HCT116 (cell line): ENCODE data around the gene PRKN. TPM values are rescaled to one million over a fixed set of nuclear protein-coding genes. Genes with fewer than 3 reads are reported as not detected.

Source experiments
- ATAC-seq: fragments of 200-7000 bp; cut with Tn5 transposase; 2 replicates; pipeline ENCODE4 v1.9.1; 2020; ENCODE audit warnings: mild to moderate bottlenecking, moderate library complexity
- BruUV-seq: library from RNA; stranded (reverse); fragments of 400-500 nt; replicated peaks from 2 replicates; lab custom pipeline; 2021; lab: Mats Ljungman, UMichigan
- CTCF ChIA-PET: fragments of 300-600 bp; sonication (Branson Sonifier 250); formaldehyde crosslinking; loops from one replicate; lab custom pipeline; 2021; ENCODE audit warnings: antibody characterized with exemption; lab: Charles Lee
- POLR2A ChIA-PET: fragments of 300-600, 350-600 bp; sonication (Branson Sonifier 250); formaldehyde crosslinking; loops from one replicate; lab custom pipeline; 2021; ENCODE audit warnings: antibody characterized with exemption; lab: Charles Lee
- RAD21 ChIA-PET, 2 experiments: fragments of 300-600 bp; sonication (Branson Sonifier 250); formaldehyde crosslinking; loops; one replicate each; lab custom pipeline; 2023; ENCODE audit warnings: low total read pairs in 2 of 2; ENCODE audit not compliant: uncharacterized antibody in 2 of 2, unreplicated experiment in 2 of 2, low non-redundant PET in 1 of 2; lab: Charles Lee
- DNase-seq: peaks from one replicate; pipeline ENCODE4 v3.0.0-alpha.2; 2010; ENCODE audit warnings: low read depth, low spot score
- H2AFZ ChIP-seq: fragments of 200-600 bp; shearing (Covaris generic), sonication (generic); 2 replicates; pipeline ENCODE4 v1.6.1; 2017; ENCODE audit warnings: low read depth, mixed run types, mixed read lengths, antibody characterized with exemption, low read length; ENCODE audit not compliant: poor library complexity, severe bottlenecking
- H3K27ac ChIP-seq: 2 replicates; pipeline ENCODE4 v1.5.1; 2012; ENCODE audit warnings: low read depth, low read length
- H3K27me3 ChIP-seq: fragments of 200-600 bp; sonication (generic); 2 replicates; pipeline ENCODE4 v1.6.1; 2016; ENCODE audit warnings: mixed run types, low read length, mixed read lengths; ENCODE audit not compliant: insufficient read depth
- H3K36me3 ChIP-seq, 2 experiments: fragments of 200-500 bp in 1 of 2; fragments of 200-600 bp in 1 of 2; sonication (Bioruptor generic) in 1 of 2; sonication (generic) in 1 of 2; 2 replicates each; pipeline versions ENCODE4 v1.5.1 to v1.6.1; 2014 to 2016; ENCODE audit warnings: low read length in 2 of 2, inconsistent platforms in 1 of 2, mixed read lengths in 1 of 2, mixed run types in 1 of 2; ENCODE audit not compliant: insufficient read depth in 2 of 2, control insufficient read depth in 1 of 2
- H3K4me1 ChIP-seq, 2 experiments: fragments of 200-600 bp in 1 of 2; sonication (generic) in 1 of 2; 2 replicates each; pipeline versions ENCODE4 v1.5.1 to v1.6.1; 2012 to 2017; ENCODE audit warnings: low read length in 2 of 2, inconsistent platforms in 1 of 2, mild to moderate bottlenecking in 1 of 2, mixed read lengths in 1 of 2, mixed run types in 1 of 2, moderate library complexity in 1 of 2; ENCODE audit not compliant: insufficient read depth in 2 of 2, control insufficient read depth in 1 of 2
- H3K4me2 ChIP-seq: fragments of 200-600 bp; sonication (generic); 2 replicates; pipeline ENCODE4 v1.6.1; 2017; ENCODE audit warnings: mixed run types, low read length, mixed read lengths
- H3K4me3 ChIP-seq, 2 experiments: fragments of 200-600 bp in 1 of 2; sonication (generic) in 1 of 2; replicated peaks in 1 of 2; 2 replicates each; pipeline ENCODE4 v1.5.1; 2011 to 2016; ENCODE audit warnings: low read length in 2 of 2, control low read depth in 1 of 2, low read depth in 1 of 2, mild to moderate bottlenecking in 1 of 2, mixed read lengths in 1 of 2, mixed run types in 1 of 2
- H3K79me2 ChIP-seq: fragments of 200-600 bp; sonication (generic); 2 replicates; pipeline ENCODE4 v1.6.1; 2017; ENCODE audit warnings: mild to moderate bottlenecking, mixed run types, low read length, moderate library complexity, mixed read lengths; ENCODE audit not compliant: insufficient read depth
- H3K9ac ChIP-seq: fragments of 200-600 bp; sonication (generic); 2 replicates; pipeline ENCODE4 v1.6.1; 2016; ENCODE audit warnings: low read length, mixed read lengths
- H3K9me2 ChIP-seq: fragments of 200-600 bp; sonication (generic), shearing (Covaris generic); 2 replicates; pipeline ENCODE4 v1.6.1; 2017; ENCODE audit warnings: mixed run types, mild to moderate bottlenecking, moderate library complexity; ENCODE audit not compliant: insufficient read depth
- H3K9me3 ChIP-seq, 2 experiments: fragments of 200-500 bp in 1 of 2; fragments of 200-600 bp in 1 of 2; sonication (Bioruptor generic) in 1 of 2; sonication (generic) in 1 of 2; 2 replicates each; pipeline ENCODE4 v1.6.1; 2014 to 2017; ENCODE audit warnings: low read length in 2 of 2, mixed read lengths in 2 of 2, inconsistent platforms in 1 of 2, low read depth in 1 of 2, mild to moderate bottlenecking in 1 of 2, mixed run types in 1 of 2, moderate library complexity in 1 of 2; ENCODE audit not compliant: control insufficient read depth in 1 of 2, insufficient read depth in 1 of 2
- H4K20me1 ChIP-seq: fragments of 200-600 bp; sonication (generic), shearing (Covaris generic); 2 replicates; pipeline ENCODE4 v1.6.1; 2017; ENCODE audit warnings: mixed run types, mild to moderate bottlenecking, moderate library complexity; ENCODE audit not compliant: insufficient read depth
- EGR1 ChIP-seq: IDR thresholded peaks from 2 replicates; pipeline ENCODE4 v1.6.1; 2012; ENCODE audit warnings: low read depth
- JUND ChIP-seq: IDR thresholded peaks from 2 replicates; pipeline ENCODE4 v1.6.1; 2012
- POLR2AphosphoS5 ChIP-seq: IDR thresholded peaks from 2 replicates; pipeline ENCODE4 v1.6.1; 2011; ENCODE audit warnings: mild to moderate bottlenecking, low read depth, low read length, moderate library complexity
- SIN3A ChIP-seq: IDR thresholded peaks from 2 replicates; pipeline ENCODE4 v1.6.1; 2012; ENCODE audit warnings: low read depth
- intact Hi-C: fragments of 100-400 bp; cut with micrococcal nuclease; formaldehyde crosslinking; loops from 2 replicates; pipeline ENCODE4 v1.10.0; 2022
- total RNA-seq: library from RNA; stranded (reverse); gene quantifications from one replicate; pipeline ENCODE4 v1.2.1, GENCODE V29; 2021; ENCODE audit not compliant: unreplicated experiment
- TF ChIP-seq, protein P1 (sequence below): IDR thresholded peaks from 2 replicates; pipeline ENCODE4 v1.6.1; 2012; ENCODE audit warnings: low read depth

The PRKN gene
- total RNA-seq, 1 experiment from 2014 or later, result 2.6 TPM

DNA sequence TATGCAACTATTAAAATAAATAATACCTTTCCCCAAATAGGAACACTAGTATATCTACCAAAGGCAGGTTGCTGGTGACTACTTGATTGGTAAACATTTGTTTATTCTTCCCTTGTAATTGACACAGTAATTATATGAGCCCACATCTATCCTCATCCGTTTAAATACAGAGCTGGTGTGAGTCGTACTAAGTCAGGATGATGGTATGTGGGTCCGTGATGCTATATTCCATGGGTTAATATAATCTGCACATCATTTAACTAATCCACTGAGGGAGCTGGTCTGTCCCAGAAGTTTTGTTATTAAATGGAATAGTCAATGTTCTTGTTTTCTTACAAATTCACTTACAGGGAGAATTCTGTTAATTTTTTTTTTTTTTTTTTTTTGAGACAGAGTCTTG, 1289.7 kb downstream of the PRKN start:
- no peaks in the 10 kb centered on the region for H4K20me1 ChIP-seq
- ChIA-PET RAD21 (no interaction called here), CTCF (interaction anchor here (3.9 kb wide), 1 partner anchor 19 kb away, joined by 16 read pairs; no protein-coding TSS in a partner anchor), POLR2A (no interaction called here)
- H3K4me2 ChIP-seq, result no peak overlapping the region
- DNase-seq (no peak), ATAC-seq (no peak)
- TF ChIP-seq EGR1, result no peak
- TF ChIP-seq POLR2AphosphoS5, result no peak
- TF ChIP-seq SIN3A, result no peak
- TF ChIP-seq, protein P1, sequence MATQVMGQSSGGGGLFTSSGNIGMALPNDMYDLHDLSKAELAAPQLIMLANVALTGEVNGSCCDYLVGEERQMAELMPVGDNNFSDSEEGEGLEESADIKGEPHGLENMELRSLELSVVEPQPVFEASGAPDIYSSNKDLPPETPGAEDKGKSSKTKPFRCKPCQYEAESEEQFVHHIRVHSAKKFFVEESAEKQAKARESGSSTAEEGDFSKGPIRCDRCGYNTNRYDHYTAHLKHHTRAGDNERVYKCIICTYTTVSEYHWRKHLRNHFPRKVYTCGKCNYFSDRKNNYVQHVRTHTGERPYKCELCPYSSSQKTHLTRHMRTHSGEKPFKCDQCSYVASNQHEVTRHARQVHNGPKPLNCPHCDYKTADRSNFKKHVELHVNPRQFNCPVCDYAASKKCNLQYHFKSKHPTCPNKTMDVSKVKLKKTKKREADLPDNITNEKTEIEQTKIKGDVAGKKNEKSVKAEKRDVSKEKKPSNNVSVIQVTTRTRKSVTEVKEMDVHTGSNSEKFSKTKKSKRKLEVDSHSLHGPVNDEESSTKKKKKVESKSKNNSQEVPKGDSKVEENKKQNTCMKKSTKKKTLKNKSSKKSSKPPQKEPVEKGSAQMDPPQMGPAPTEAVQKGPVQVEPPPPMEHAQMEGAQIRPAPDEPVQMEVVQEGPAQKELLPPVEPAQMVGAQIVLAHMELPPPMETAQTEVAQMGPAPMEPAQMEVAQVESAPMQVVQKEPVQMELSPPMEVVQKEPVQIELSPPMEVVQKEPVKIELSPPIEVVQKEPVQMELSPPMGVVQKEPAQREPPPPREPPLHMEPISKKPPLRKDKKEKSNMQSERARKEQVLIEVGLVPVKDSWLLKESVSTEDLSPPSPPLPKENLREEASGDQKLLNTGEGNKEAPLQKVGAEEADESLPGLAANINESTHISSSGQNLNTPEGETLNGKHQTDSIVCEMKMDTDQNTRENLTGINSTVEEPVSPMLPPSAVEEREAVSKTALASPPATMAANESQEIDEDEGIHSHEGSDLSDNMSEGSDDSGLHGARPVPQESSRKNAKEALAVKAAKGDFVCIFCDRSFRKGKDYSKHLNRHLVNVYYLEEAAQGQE, result no peak
- TF ChIP-seq JUND, result no peak
- no peaks in the 10 kb centered on the region for H3K9me3 ChIP-seq
- H3K4me3 ChIP-seq, result no peak overlapping the region
- H3K4me1 ChIP-seq, result peaks cover 14 to 34% of the 10 kb centered on the region in 2 experiments; a peak in 3 of 4 replicates
- H3K27me3 ChIP-seq, result no peaks in the 10 kb centered on the region
- no TSS peak for BruUV-seq
- H3K9me2 ChIP-seq, result no peaks in the 10 kb centered on the region
- no peak overlapping the region for H2AFZ ChIP-seq
- no peaks in the 10 kb centered on the region for H3K36me3 ChIP-seq
- H3K27ac ChIP-seq, result no peak overlapping the region
- no peaks in the 10 kb centered on the region for H3K79me2 ChIP-seq
- H3K9ac ChIP-seq, result no peak overlapping the region
- intact Hi-C loops, result no loop called here
